SH-SY5Y (cell line): ENCODE results near the gene RABGAP1.

Experiments used
- GATA2 ChIP-seq: IDR thresholded peaks from 2 replicates; pipeline ENCODE4 v1.6.1; 2011; ENCODE audit warnings: mild to moderate bottlenecking, low read depth, low read length
- GATA3 ChIP-seq: IDR thresholded peaks from 2 replicates; pipeline ENCODE4 v1.6.1; 2011; ENCODE audit warnings: low read depth, mild to moderate bottlenecking, low read length, moderate library complexity

GRCh38 chr9:123072407-123072995 is 131.7 kb downstream of the RABGAP1 start:
- TF ChIP-seq GATA2, result no peak
- TF ChIP-seq GATA3, result no peak
